Caki2 (cell line): Measurements from ENCODE around the gene SH3BP2. TPM values are rescaled to one million over a fixed set of nuclear protein-coding genes. Genes with fewer than 3 reads are reported as not detected.
A peak's percentile ranks its signal among the peaks of the same experiment; 100 is the strongest.

ENCODE experiments used
- DNase-seq: peaks from one replicate; pipeline ENCODE4 v3.0.0-alpha.2; 2015; ENCODE audit warnings: low read depth
- in situ Hi-C: cut with HindIII; loops from 2 replicates; pipeline ENCODE4 v1.10.0; 2016; ENCODE audit warnings: low sequenced_read_pairs, low pct_unique_long_range_greater_than_20kb, mixed read lengths
- total RNA-seq: library from RNA; depleted of rRNA; stranded (reverse); fragments of >200 nt; shearing (Covaris generic); gene quantifications from 2 replicates; pipeline ENCODE4 v1.2.3, GENCODE V29; 2014; ENCODE audit warnings: low replicate concordance

The SH3BP2 gene
- total RNA-seq, 1 experiment from 2014 or later, result 17.9 TPM

DNA sequence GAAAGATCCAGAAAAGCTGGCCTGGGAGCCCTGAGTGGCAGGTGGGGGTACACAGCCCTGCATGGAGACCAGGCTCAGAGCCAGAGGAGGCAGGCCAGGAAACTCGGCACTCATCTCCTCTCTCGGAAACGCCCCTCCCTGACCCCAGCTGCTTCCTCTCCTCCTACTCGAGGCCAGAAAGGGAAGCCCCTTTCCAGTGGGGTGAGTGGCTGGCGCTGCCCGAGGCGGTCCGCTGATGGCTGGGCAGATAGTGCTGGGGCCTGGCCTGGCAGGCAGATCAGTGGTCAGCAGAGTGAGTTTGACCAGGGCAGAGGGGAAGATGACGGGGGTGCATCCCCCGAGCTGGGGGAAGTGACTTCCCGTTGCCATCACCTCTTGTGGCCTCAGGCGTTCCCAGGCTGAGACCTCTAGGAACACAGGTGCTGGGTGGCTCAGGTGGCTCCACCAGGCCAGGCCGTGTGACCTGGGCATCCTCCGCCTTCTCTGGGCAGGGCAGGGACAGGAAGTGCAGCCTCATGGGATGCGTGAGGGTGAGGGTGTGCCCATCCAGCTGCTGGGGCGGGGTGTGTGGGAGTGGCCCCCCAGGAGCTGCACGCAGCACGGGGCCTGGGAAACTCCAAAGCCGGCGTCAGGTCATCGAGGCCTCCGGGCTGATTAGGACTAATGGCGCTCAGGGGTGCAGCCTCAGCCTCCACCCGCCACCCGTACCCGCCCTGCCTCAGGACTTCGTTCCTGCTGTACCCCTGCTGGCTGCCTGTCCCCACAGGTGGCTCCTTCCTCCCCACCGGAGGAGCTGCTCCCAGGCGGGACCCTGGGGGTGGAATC is 5.7 kb downstream of the SH3BP2 start:
- peak; percentile 92 for DNase-seq

DNA sequence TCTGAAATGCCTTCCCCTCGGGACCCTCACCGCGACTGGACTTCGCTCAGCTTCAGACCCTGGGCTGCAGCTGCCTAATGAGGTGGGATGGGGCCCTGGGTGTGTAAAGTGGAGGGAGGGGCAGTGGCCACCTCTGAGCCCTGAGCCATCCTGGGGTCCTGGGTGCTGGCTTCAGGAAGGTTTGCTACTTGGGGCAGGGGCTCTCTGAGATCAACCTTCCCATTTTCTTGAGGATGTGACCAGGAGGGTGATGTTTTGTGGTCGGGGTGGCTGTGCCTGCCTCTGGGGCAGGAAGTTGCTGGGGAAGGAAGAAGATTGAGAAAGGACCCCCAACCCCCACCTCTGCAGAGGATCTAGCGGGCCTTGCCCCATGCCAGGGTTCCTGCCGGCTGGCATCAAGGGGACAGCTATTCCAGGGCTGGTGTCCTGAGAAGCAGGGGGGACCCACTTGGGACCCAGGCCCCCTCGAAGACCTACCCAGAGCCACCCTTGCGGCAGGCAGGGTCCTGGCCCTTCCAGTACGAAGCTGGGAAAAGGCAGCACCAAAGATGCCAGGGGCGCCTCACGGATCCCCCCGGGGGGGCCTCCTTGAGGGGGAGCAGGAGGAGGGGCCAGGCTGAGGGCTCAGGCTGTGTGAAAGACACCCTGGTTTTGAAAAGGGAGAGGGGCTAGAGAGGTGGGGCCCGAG is 6.5 kb downstream of the SH3BP2 start:
- DNase-seq, result no peak
- in situ Hi-C loops, result no loop called here

More for the DNA sequence above, 5.7 kb downstream of the SH3BP2 start:
- in situ Hi-C loops, result no loop called here

DNA sequence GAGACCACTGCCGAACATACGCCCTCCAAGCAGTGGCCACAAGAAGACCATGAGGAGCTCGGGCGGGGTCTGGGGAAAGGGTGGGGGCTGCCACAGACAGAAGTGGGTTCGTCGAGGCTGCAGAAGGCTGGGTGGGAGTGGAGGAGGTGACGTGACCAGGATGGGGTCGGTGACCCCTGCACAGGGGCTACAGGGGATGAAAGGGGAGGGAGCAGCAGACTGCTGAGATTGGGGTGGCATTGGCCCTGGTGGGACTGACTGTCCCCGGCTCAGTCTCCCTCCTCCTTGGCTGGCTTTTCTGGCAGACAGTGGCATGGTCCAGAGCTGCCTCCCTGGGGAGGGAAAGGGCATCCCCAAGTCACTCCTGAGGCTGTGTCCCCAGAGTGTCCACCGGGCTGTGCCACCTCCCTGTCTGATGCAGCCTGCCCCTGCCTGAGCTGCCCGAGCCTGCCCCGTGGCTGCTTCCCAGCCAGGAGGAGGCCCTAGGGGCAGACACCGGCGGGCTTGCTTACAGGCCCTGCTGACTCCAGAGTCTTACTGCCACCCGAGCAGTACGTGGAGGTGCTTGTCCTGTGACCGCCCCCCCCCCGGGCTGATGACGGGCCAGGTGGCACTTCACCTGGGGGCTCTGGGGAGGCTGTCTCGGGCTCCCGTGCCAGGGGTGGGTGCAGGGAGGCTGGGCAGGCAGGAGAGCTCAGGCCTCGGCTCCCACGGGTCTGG is 7.2 kb downstream of the SH3BP2 start:
- DNase-seq, result peak; percentile 41
- in situ Hi-C loops, result no loop called here

DNA sequence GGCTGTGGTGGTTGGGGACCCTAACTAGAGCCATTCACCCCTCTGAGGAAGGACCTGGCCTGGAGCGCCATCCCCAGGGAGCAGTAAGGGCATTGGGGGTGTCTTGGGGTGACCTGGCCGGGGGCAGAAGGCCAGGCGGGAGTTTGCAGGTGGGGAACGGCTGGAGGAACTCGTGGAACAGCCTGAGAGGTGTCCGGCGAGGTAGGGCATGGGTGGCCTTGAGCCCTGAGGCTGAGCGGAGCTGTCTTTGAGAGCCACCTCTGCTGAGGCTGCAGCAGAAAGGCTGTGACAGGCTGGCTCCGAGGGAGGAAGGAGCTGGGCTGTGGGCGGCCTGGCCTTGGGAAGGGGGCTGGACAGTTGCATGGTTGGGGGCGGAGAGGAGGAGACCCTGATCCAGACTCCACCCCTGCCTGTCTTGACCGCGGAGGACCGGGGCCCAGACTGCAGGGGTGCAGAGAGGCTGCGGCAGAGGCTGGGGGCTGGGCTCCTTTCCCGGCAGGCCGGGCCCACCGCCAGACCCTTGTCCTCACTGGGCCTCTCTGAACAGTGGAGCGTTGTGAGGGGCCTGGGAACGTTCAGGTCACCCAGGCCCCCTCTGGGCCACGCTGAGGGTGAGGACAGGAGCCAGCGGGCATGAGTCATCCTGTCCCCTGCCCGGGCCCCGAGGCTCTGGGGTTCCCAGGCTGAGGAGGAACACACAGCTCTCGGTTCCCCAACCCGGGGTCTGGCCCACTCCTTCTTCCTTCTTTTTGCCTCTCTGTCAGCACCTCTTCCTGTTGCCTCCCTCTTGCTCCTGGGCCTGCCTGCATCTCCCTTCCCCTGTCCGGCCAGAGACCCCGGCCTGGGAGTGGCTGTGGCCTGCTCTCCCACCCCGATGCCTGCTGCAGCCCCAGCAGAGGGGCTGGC is 8.1 kb downstream of the SH3BP2 start:
- peak; percentile 75 for DNase-seq
- in situ Hi-C loops, result no loop called here

DNA sequence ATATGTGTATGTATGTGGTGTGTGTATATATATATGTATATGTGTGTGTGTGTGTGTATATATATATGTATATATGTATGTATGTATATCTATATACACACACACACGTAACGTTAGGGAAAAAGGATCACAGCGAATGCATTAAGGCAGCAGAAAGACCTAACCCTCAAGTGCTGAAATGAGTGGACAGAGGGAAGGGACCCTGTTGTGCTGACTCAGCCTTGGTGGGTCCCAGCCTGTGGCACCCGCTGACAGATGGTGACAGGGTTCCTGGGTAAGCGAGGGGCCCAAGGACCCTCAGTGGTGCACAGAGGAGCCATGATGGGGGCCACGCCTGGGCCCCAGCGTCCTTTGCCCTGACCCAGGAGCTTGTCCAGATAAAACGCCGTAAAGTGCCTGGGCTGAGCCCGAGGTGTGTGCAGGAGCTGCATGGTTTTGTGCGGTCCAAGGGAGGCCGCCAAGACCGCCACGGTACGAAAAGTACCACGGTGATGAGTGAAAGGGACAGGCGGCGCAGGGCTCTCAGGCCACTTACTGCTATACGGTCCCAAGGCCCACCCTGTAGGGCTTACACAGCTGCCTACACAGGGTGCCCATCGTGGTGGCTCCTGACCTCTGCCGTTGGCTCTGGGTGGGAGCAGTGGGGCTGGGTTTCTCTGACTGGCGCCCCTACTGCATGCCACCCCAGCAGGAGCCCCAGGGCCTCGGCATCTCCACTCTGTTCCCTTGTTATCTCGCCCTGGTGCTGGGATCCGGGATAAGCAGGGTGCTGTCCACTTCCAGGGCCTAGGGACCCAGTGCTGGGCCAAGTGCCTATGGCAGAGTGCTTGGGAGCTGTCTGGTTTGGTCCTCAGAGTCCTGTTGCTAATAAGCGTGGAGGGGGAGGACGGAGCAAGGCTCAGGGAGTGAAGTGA is 10.0 kb downstream of the SH3BP2 start:
- no peak for DNase-seq
- in situ Hi-C loops, result no loop called here

DNA sequence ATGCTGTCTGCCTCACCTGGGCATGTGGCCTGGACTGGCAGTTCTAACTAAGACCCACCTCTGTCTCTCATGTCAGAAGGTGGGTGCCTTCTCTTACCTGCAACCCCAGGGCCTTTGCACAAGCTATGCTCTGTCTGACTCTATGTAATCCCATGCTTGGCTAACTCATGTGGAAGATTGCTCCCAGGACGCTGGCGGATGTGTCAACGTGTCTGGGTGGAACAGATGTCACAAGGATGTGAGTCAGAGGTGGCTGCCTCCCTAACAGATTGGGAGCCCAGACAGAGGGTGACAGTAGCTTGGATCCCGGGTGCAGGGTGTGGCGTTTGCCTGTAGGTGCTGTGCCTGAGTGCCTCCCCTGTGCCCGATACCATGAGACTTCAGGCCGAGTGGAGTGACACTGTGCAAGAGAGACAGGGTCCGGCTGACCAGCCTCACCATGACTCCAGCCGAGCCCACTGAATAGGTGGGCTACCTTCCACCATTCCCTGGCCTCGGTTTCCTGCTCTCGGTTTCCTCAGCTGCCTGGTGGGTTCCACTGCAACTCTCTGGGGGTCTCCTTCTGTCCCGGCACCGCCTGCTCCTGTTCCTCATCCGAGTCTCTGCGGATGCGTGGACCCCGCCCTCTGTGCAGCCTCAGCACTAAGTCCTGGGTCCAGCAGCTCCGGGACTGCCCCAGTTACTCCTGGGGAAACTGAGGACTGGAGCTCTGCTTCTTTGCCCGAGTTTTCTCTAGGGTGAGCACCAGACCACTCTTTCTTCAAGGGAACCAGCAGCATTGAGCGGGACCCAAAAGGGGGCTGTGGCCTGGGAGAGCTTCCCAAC is 11.0 kb downstream of the SH3BP2 start:
- in situ Hi-C loops, result no loop called here
- peak; percentile 75 for DNase-seq

DNA sequence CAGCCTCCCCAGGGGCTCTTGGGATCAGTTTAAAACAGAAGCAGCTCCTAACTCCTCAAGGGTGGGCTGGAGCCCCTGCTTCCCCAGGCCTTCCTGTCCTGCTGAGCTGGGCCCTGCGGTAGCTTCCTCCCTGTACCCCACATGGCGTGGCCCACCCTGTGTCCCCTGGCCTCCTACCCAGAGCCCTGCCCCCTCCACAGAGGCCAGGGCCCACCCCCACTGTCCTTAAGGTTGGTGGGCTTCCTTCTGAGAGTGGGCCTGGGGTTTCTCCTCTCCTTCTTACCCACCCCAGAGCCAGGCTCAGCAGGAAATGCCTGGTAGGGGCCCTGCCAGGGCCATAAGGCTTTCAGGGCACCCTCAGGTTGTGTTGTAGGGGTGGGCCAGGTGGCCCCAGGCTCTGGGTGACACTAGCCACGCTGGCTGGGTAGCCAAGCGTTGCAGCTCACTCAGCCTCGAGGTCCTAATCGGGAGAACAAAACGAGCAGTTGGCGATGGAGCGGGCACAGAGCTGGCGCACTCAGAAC is 11.6 kb downstream of the SH3BP2 start:
- no peak for DNase-seq
- in situ Hi-C loops, result no loop called here

DNA sequence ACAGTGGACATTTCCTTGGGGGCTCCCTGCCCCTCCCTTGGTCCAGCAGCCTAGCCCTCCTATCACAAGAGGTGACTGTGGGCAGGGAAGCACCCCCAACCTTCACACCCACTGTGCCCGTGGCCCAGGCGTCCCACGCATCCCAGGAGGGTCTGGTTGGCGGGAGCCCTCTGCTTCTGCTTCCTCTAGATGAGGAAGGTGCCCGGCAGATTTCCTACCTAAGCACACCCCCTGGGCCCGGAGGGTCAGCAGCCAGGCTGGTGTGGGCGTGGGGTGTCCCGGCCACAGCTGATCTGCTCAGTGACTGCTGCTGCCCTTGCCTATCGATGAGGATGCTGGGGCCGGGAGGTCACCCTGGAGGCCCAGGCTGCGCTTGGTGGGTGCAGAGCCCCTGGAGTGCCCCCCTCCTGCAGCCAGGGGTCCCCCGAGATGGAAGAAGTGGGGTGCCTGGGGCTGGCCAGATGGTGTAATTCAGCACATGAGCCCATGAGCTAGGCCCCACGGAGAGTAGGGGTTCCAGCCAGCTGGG is 12.2 kb downstream of the SH3BP2 start:
- in situ Hi-C loops, result no loop called here
- no peak for DNase-seq

DNA sequence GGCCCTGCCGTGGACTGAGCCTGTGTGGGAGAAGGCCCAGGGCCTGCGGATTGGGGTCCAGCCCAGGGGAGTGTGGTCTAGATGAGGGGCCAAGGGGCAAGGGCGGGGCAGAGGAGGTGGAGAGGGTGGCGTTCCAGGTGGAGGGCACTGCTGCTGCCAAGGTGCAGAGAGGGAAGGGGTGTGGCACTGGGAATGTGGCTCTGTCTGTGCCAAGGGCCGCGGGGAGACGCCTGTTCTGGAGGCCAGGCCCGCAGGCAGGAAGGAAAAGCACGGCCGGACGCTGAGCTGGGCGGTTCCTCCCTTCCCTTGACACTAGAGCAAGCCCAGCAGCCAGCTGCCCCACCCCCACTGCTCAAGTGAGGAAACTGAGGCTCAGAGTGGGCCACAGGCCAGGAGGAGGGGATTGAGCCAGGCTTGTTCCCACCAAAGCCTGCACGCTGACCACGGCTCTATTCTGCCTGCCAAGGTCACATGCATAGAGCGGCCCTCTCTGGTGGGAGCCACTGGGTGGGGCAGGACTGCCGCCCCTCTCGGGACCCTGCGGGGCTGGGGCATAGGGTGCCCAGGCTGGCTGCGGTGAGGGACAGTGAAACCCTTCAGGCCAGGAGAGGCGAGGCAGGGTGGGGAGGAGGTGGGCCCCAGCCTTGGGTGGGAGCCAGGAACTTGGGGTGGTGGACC is 13.0 kb downstream of the SH3BP2 start:
- no peak for DNase-seq
- in situ Hi-C loops, result no loop called here

DNA sequence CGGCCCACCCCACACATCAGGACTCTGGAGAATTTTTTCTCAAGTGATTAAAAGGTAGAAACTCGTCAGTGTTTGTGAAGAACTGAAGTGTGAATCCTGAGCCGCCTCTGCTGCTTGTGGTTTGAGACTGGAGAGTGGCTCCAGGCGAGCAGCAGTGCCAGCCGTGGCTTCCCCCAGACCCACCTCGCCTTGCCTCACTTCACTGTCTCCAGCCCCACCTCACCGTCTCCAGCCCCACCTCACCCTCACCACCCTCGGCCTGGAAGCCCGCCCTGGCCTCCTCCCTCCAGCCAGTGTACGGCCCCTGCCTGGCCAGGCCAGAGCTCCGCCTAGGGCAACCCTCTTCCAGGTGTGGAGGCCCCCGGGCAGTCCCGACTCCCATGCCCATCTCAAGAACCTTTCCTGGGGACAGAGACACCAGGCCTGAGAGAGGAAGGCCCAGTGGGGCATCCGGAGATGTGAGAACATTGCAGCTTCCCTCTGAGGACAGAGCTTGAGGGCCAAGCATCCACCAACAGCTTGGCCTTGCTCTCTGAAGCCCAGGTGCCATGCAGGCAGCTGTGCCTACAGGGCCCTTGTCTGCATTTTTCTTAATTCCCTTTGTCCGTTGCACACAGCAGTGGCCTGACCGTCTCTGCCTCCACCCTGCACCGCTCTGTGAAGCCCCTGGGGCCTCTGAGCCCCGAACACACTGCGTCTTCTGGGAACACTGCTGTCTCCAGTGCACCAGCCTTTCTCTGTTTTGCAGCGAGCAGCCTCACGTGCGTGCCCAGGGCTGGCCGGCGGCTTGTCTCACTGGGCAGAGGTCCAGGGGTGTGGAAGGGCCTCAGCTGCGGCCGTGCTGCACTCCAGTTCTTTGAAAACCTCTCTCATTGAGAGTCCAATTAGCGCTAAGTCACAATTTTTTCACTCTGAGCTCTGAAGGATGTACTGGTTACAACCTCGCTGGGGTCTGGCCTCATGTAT is 13.8 kb downstream of the SH3BP2 start:
- DNase-seq, result no peak
- in situ Hi-C loops, result no loop called here

DNA sequence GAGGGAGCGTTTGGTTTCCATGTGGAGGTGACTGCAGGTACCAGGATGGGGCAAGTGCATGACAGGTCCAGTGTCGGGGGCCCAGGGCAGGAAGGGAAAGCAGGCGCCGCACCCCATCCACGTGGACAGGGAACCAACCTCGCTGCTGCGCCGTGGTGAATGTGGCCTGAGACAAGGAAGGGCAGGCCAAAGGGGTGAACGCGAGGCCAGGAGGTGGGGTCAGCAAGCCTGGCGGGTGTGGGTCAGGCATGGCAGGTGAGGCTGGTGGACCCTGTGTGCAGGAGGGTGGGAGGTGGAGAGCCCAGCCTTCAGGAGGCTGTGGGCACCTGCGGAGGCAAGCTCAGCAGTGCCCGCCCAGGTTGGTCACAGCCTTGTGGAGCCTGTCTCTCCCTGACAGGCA is 14.7 kb downstream of the SH3BP2 start:
- in situ Hi-C loops, result no loop called here
- no peak for DNase-seq

DNA sequence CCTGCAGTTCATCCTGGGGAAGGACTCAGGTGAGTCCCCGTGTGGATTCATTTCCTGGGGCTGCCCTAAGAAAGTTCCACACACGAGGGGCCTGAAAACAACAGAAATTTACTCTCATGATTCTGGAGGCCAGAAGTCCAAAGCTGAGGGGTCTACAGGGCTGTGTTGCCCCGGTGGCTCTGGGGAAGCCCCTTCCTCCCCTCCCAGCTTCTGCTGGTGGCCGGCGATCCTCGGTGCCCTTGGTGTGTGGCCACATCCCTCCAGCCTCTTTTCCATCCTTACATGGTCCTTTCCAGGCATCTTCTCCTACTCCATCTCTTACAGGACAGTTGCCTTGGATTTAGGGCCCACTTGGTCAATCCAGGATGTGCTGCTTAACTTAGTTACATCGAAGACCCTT is 15.1 kb downstream of the SH3BP2 start:
- DNase-seq, result no peak
- in situ Hi-C loops, result no loop called here

DNA sequence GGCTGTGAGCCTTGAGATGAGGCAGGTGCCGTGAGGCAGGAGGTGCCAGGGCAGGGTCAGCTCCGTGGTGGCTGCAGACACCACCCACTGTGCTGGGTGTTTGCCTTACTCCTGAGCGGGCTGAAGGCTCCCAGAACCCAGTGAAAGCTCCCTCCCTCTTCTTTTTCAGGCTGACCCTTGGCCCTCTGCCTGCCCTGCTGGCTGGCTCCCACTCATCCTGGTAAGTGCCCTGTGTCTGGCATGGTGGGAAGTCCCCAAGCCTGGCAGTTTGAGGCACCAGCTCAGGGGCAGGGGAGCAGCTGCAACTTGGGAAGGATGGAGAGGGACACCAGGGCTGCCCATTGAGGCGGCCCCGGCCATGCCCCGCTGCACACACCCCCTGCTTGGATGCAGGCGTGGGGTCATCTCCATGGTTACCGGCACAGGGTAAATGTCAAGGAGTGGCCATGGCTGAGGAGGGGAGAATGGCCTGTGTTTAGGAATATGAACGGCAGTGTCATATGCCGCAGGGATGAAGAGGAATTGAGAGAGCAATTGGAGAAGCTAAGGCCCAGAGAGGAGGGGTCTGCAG is 16.8 kb downstream of the SH3BP2 start:
- peak; percentile 34 for DNase-seq
- in situ Hi-C loops, result no loop called here

DNA sequence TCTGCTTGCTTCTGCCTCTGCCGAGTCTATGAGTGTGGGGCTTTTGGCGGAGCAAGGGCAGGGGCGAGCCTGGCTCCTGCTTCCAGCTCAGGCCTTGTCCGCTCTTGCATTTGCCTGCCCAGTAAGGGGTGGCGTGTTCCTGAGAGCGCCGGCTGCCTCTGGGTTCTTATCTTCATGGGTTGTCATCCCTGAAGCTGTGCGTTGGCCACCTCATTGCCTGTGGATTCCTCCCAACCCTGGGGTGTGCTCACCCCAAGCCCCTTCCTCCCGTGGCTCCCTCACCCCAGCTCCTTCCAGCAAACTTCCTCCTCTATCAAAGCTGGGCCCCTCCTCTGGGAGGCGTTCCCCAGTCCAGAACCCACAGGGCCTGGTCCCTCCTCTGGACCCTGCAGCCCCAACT is 17.5 kb downstream of the SH3BP2 start:
- no peak for DNase-seq
- in situ Hi-C loops, result no loop called here
